HCT116 (cell line): ENCODE results near the gene C8A. TPM values are rescaled to one million over a fixed set of nuclear protein-coding genes. Genes with fewer than 3 reads are reported as not detected.

Source experiments
- ATAC-seq: fragments of 200-7000 bp; cut with Tn5 transposase; 2 replicates; pipeline ENCODE4 v1.9.1; 2020; ENCODE audit warnings: mild to moderate bottlenecking, moderate library complexity
- BruUV-seq: library from RNA; stranded (reverse); fragments of 400-500 nt; replicated peaks from 2 replicates; lab custom pipeline; 2021; lab: Mats Ljungman, UMichigan
- CTCF ChIA-PET: fragments of 300-600 bp; sonication (Branson Sonifier 250); formaldehyde crosslinking; loops from one replicate; lab custom pipeline; 2021; ENCODE audit warnings: antibody characterized with exemption; lab: Charles Lee
- POLR2A ChIA-PET: fragments of 300-600, 350-600 bp; sonication (Branson Sonifier 250); formaldehyde crosslinking; loops from one replicate; lab custom pipeline; 2021; ENCODE audit warnings: antibody characterized with exemption; lab: Charles Lee
- RAD21 ChIA-PET, 2 experiments: fragments of 300-600 bp; sonication (Branson Sonifier 250); formaldehyde crosslinking; loops; one replicate each; lab custom pipeline; 2023; ENCODE audit warnings: low total read pairs in 2 of 2; ENCODE audit not compliant: uncharacterized antibody in 2 of 2, unreplicated experiment in 2 of 2, low non-redundant PET in 1 of 2; lab: Charles Lee
- DNase-seq: peaks from one replicate; pipeline ENCODE4 v3.0.0-alpha.2; 2010; ENCODE audit warnings: low read depth, low spot score
- H2AFZ ChIP-seq: fragments of 200-600 bp; shearing (Covaris generic), sonication (generic); 2 replicates; pipeline ENCODE4 v1.6.1; 2017; ENCODE audit warnings: low read depth, mixed run types, mixed read lengths, antibody characterized with exemption, low read length; ENCODE audit not compliant: poor library complexity, severe bottlenecking
- H3K27ac ChIP-seq: 2 replicates; pipeline ENCODE4 v1.5.1; 2012; ENCODE audit warnings: low read depth, low read length
- H3K27me3 ChIP-seq: fragments of 200-600 bp; sonication (generic); 2 replicates; pipeline ENCODE4 v1.6.1; 2016; ENCODE audit warnings: mixed run types, low read length, mixed read lengths; ENCODE audit not compliant: insufficient read depth
- H3K36me3 ChIP-seq, 2 experiments: fragments of 200-500 bp in 1 of 2; fragments of 200-600 bp in 1 of 2; sonication (Bioruptor generic) in 1 of 2; sonication (generic) in 1 of 2; 2 replicates each; pipeline versions ENCODE4 v1.5.1 to v1.6.1; 2014 to 2016; ENCODE audit warnings: low read length in 2 of 2, inconsistent platforms in 1 of 2, mixed read lengths in 1 of 2, mixed run types in 1 of 2; ENCODE audit not compliant: insufficient read depth in 2 of 2, control insufficient read depth in 1 of 2
- H3K4me1 ChIP-seq, 2 experiments: fragments of 200-600 bp in 1 of 2; sonication (generic) in 1 of 2; 2 replicates each; pipeline versions ENCODE4 v1.5.1 to v1.6.1; 2012 to 2017; ENCODE audit warnings: low read length in 2 of 2, inconsistent platforms in 1 of 2, mild to moderate bottlenecking in 1 of 2, mixed read lengths in 1 of 2, mixed run types in 1 of 2, moderate library complexity in 1 of 2; ENCODE audit not compliant: insufficient read depth in 2 of 2, control insufficient read depth in 1 of 2
- H3K4me2 ChIP-seq: fragments of 200-600 bp; sonication (generic); 2 replicates; pipeline ENCODE4 v1.6.1; 2017; ENCODE audit warnings: mixed run types, low read length, mixed read lengths
- H3K4me3 ChIP-seq, 2 experiments: fragments of 200-600 bp in 1 of 2; sonication (generic) in 1 of 2; replicated peaks in 1 of 2; 2 replicates each; pipeline ENCODE4 v1.5.1; 2011 to 2016; ENCODE audit warnings: low read length in 2 of 2, control low read depth in 1 of 2, low read depth in 1 of 2, mild to moderate bottlenecking in 1 of 2, mixed read lengths in 1 of 2, mixed run types in 1 of 2
- H3K79me2 ChIP-seq: fragments of 200-600 bp; sonication (generic); 2 replicates; pipeline ENCODE4 v1.6.1; 2017; ENCODE audit warnings: mild to moderate bottlenecking, mixed run types, low read length, moderate library complexity, mixed read lengths; ENCODE audit not compliant: insufficient read depth
- H3K9ac ChIP-seq: fragments of 200-600 bp; sonication (generic); 2 replicates; pipeline ENCODE4 v1.6.1; 2016; ENCODE audit warnings: low read length, mixed read lengths
- H3K9me2 ChIP-seq: fragments of 200-600 bp; sonication (generic), shearing (Covaris generic); 2 replicates; pipeline ENCODE4 v1.6.1; 2017; ENCODE audit warnings: mixed run types, mild to moderate bottlenecking, moderate library complexity; ENCODE audit not compliant: insufficient read depth
- H3K9me3 ChIP-seq, 2 experiments: fragments of 200-500 bp in 1 of 2; fragments of 200-600 bp in 1 of 2; sonication (Bioruptor generic) in 1 of 2; sonication (generic) in 1 of 2; 2 replicates each; pipeline ENCODE4 v1.6.1; 2014 to 2017; ENCODE audit warnings: low read length in 2 of 2, mixed read lengths in 2 of 2, inconsistent platforms in 1 of 2, low read depth in 1 of 2, mild to moderate bottlenecking in 1 of 2, mixed run types in 1 of 2, moderate library complexity in 1 of 2; ENCODE audit not compliant: control insufficient read depth in 1 of 2, insufficient read depth in 1 of 2
- H4K20me1 ChIP-seq: fragments of 200-600 bp; sonication (generic), shearing (Covaris generic); 2 replicates; pipeline ENCODE4 v1.6.1; 2017; ENCODE audit warnings: mixed run types, mild to moderate bottlenecking, moderate library complexity; ENCODE audit not compliant: insufficient read depth
- ATF3 ChIP-seq: IDR thresholded peaks from 2 replicates; pipeline ENCODE4 v1.6.1; 2012
- CBX3 ChIP-seq: IDR thresholded peaks from 2 replicates; pipeline ENCODE4 v1.6.1; 2012; ENCODE audit warnings: low read depth
- CEBPB ChIP-seq: IDR thresholded peaks from 2 replicates; pipeline ENCODE4 v1.6.1; 2012; ENCODE audit warnings: low read depth
- CTCF ChIP-seq, 3 experiments: fragments of 200-600 bp in 1 of 3; sonication (generic) in 1 of 3; IDR thresholded peaks in 2 of 3; conservative IDR thresholded peaks in 1 of 3; 2 replicates each; pipeline ENCODE4 v1.5.1; 2012 to 2017; ENCODE audit warnings: low read depth in 2 of 3, low read length in 2 of 3, antibody characterized with exemption in 1 of 3, borderline replicate concordance in 1 of 3, control low read depth in 1 of 3, mild to moderate bottlenecking in 1 of 3, mixed read lengths in 1 of 3, mixed run types in 1 of 3, moderate library complexity in 1 of 3; ENCODE audit not compliant: insufficient read depth in 1 of 3
- EGR1 ChIP-seq: IDR thresholded peaks from 2 replicates; pipeline ENCODE4 v1.6.1; 2012; ENCODE audit warnings: low read depth
- ELF1 ChIP-seq: IDR thresholded peaks from 2 replicates; pipeline ENCODE4 v1.6.1; 2012; ENCODE audit warnings: low read depth, borderline replicate concordance
- EZH2phosphoT487 ChIP-seq: fragments of 200-600 bp; IDR thresholded peaks from 2 replicates; pipeline ENCODE4 v1.6.1; 2018; ENCODE audit warnings: antibody characterized with exemption, borderline replicate concordance
- FOSL1 ChIP-seq: IDR thresholded peaks from 2 replicates; pipeline ENCODE4 v1.6.1; 2012; ENCODE audit warnings: low read depth
- POLR2AphosphoS5 ChIP-seq: IDR thresholded peaks from 2 replicates; pipeline ENCODE4 v1.6.1; 2011; ENCODE audit warnings: mild to moderate bottlenecking, low read depth, low read length, moderate library complexity
- RAD21 ChIP-seq: IDR thresholded peaks from 2 replicates; pipeline ENCODE4 v1.6.1; 2012; ENCODE audit warnings: low read depth, mild to moderate bottlenecking
- REST ChIP-seq: IDR thresholded peaks from 2 replicates; pipeline ENCODE4 v1.6.1; 2012; ENCODE audit warnings: low read depth
- SIN3A ChIP-seq: IDR thresholded peaks from 2 replicates; pipeline ENCODE4 v1.6.1; 2012; ENCODE audit warnings: low read depth
- SRF ChIP-seq: IDR thresholded peaks from 2 replicates; pipeline ENCODE4 v1.6.1; 2012; ENCODE audit warnings: low read depth
- YY1 ChIP-seq: IDR thresholded peaks from 2 replicates; pipeline ENCODE4 v1.6.1; 2011; ENCODE audit warnings: low read length, low read depth, moderate library complexity, mild to moderate bottlenecking; ENCODE audit not compliant: insufficient replicate concordance; ENCODE audit errors: extremely low read depth
- ZBTB33 ChIP-seq: IDR thresholded peaks from 2 replicates; pipeline ENCODE4 v1.6.1; 2011; ENCODE audit warnings: mild to moderate bottlenecking, low read length, moderate library complexity; ENCODE audit not compliant: insufficient replicate concordance; ENCODE audit errors: extremely low read depth
- ZNF274 ChIP-seq: fragments of 200-500 bp; sonication (Bioruptor generic); IDR thresholded peaks from 2 replicates; pipeline ENCODE4 v1.6.1; 2014; ENCODE audit warnings: mild to moderate bottlenecking, low read depth, low read length, inconsistent platforms
- intact Hi-C: fragments of 100-400 bp; cut with micrococcal nuclease; formaldehyde crosslinking; loops from 2 replicates; pipeline ENCODE4 v1.10.0; 2022
- total RNA-seq: library from RNA; stranded (reverse); gene quantifications from one replicate; pipeline ENCODE4 v1.2.1, GENCODE V29; 2021; ENCODE audit not compliant: unreplicated experiment

The C8A gene
- total RNA-seq, 1 experiment from 2014 or later, result 0.10 TPM

- Histone ChIP-seq H3K9me3 (no peaks in the 10 kb centered on the region), H3K27me3 (peaks cover 4% of the 10 kb centered on the region; the same call in 1 of the 2 replicates), H3K9me2 (no peaks in the 10 kb centered on the region), H3K4me2 (no peak overlapping the region), H3K27ac (no peak overlapping the region), H2AFZ (no peak overlapping the region), H3K79me2 (no peaks in the 10 kb centered on the region), H3K4me1 (no peaks in the 10 kb centered on the region), H4K20me1 (no peaks in the 10 kb centered on the region), H3K9ac (no peak overlapping the region), H3K36me3 (no peaks in the 10 kb centered on the region), H3K4me3 (no peak overlapping the region)
- CTCF ChIA-PET, result no interaction called here
- no peak for ATAC-seq
- RAD21 ChIA-PET, result no interaction called here
- intact Hi-C loops, result no loop called here
- no TSS peak for BruUV-seq
- POLR2A ChIA-PET, result no interaction called here
- TF ChIP-seq CBX3, result no peak
- TF ChIP-seq SIN3A, result no peak
- no peak for TF ChIP-seq ELF1
- TF ChIP-seq YY1, result no peak
- TF ChIP-seq CTCF (IDR thresholded peaks at IDR 0.05 in 2 of 3, conservative IDR thresholded peaks at IDR 0.05 in 1 of 3; ENCODE audit: borderline replicate concordance in 1 of 3, insufficient read depth in 1 of 3, low read depth in 2 of 3, low read length in 2 of 3), result no peak
- no peak for TF ChIP-seq ATF3
- TF ChIP-seq POLR2AphosphoS5, result no peak
- no peak for TF ChIP-seq EZH2phosphoT487
- no peak for TF ChIP-seq REST
- TF ChIP-seq SRF, result no peak
- no peak for TF ChIP-seq ZNF274
- TF ChIP-seq EGR1, result no peak
- no peak for TF ChIP-seq FOSL1
- TF ChIP-seq ZBTB33, result no peak
- no peak for TF ChIP-seq RAD21
- no peak for TF ChIP-seq CEBPB
- no peak for DNase-seq
These were observed 62.0 kb downstream of the C8A start for GRCh38 chr1:56916630-56917029.
